ENCODE data around the gene JMJD4. TPM values are rescaled to one million over a fixed set of nuclear protein-coding genes. Genes with fewer than 3 reads are reported as not detected.

Gene JMJD4
- total RNA-seq, 1 experiment from 2014 or later, result 27.1 TPM

DNA sequence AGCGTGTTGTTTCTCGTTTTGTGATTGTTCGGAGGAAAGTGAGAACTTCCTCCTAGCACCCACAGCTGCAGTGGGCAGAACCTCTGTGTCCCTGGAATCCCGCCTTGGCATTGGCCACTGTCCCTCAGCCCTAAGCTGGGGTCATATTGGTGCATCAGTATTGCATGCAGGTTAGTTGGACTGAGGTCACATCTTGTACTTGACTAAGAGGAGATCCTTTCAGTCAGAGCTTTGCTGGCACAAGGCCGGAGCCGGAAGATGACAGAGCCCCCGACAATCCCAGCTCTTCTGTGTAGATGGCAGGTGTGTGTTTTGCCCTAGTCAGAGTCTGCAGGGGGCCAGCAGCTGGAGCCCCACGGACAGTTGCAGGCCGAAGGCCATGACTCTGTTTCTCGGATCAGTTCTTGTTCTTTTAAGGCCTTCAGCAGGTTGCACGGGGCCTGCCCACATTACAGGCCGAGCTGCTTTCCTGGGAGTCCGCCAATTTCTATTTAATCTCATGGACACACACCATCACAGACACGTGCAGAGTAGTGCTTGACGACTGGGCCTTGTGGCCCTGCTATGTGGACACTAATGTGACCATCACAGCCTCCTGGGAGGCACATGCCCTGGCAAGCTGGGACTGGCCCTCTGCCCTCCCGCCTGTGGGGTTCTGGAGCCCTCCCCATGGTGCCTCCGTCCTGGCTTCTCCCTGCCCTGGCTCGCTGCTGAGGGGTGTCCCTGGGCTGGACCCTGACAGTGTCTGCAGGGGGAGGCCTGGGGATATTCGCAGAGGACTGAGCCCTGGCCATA lies 15.0 kb upstream of the JMJD4 start:
- CTCF ChIA-PET, result no interaction called here
- H3K4me3 ChIP-seq (ENCODE audit: low read depth, low read length), result no peak overlapping the region
- DNase-seq, result no peak
- Mint-ChIP-seq H3K27ac (ENCODE audit: unreplicated experiment) (no peak overlapping the region), H3K9me3 (ENCODE audit: unreplicated experiment) (no peaks in the 10 kb centered on the region), H3K27me3 (ENCODE audit: insufficient read depth, unreplicated experiment) (no peaks in the 10 kb centered on the region), H3K4me3 (ENCODE audit: unreplicated experiment) (no peak overlapping the region), H3K4me1 (ENCODE audit: low read depth, unreplicated experiment) (no peaks in the 10 kb centered on the region), H3K36me3 (ENCODE audit: insufficient read depth, unreplicated experiment) (peaks cover 14% of the 10 kb centered on the region)
- intact Hi-C loops (cut with micrococcal nuclease; ENCODE audit: unreplicated experiment), result no loop called here
- no TSS peak for BruUV-seq (replicated peaks)
- no peaks in the 10 kb centered on the region for H3K4me1 ChIP-seq
- TF ChIP-seq, protein P1, sequence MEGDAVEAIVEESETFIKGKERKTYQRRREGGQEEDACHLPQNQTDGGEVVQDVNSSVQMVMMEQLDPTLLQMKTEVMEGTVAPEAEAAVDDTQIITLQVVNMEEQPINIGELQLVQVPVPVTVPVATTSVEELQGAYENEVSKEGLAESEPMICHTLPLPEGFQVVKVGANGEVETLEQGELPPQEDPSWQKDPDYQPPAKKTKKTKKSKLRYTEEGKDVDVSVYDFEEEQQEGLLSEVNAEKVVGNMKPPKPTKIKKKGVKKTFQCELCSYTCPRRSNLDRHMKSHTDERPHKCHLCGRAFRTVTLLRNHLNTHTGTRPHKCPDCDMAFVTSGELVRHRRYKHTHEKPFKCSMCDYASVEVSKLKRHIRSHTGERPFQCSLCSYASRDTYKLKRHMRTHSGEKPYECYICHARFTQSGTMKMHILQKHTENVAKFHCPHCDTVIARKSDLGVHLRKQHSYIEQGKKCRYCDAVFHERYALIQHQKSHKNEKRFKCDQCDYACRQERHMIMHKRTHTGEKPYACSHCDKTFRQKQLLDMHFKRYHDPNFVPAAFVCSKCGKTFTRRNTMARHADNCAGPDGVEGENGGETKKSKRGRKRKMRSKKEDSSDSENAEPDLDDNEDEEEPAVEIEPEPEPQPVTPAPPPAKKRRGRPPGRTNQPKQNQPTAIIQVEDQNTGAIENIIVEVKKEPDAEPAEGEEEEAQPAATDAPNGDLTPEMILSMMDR (IDR thresholded peaks at IDR 0.05; ENCODE audit: insufficient read depth in 1 of 2, low read depth in 1 of 2, low read length in 1 of 2, severe bottlenecking in 1 of 2, unreplicated experiment in 1 of 2), result no peak
- H3K36me3 ChIP-seq (ENCODE audit: control insufficient read depth, insufficient read depth, low read length), result peaks cover 3% of the 10 kb centered on the region
- no peaks in the 10 kb centered on the region for H3K27me3 ChIP-seq (replicated peaks; ENCODE audit: control insufficient read depth, insufficient read depth, low read length)
- POLR2A ChIA-PET, result no interaction called here
- H3K9me3 ChIP-seq, result no peaks in the 10 kb centered on the region

DNA sequence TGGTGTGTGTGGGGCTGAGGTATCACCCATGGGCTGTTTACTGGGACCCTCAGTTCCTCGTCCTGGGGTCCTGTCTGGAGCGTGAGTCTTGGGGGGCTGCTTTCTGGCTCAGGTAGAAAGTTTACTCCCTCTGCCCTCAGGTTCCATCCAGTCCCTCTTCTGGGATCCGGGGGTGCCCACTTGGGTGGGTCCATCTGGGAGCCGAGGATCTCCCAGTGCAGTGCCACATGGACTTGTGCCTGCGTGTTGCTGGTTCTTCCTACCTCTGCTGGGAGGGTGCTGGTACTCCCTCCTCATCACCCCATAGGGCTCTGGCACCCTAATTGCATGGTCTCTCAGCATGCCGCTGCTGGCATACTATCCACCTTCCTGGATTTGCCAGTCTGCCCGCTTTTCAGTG lies 14.1 kb upstream of the JMJD4 start:
- no peaks in the 10 kb centered on the region for H3K9me3 ChIP-seq
- intact Hi-C loops (cut with micrococcal nuclease; ENCODE audit: unreplicated experiment), result no loop called here
- Mint-ChIP-seq H3K27ac (ENCODE audit: unreplicated experiment) (no peak overlapping the region), H3K4me1 (ENCODE audit: low read depth, unreplicated experiment) (no peaks in the 10 kb centered on the region), H3K36me3 (ENCODE audit: insufficient read depth, unreplicated experiment) (peaks cover 8% of the 10 kb centered on the region), H3K9me3 (ENCODE audit: unreplicated experiment) (no peaks in the 10 kb centered on the region), H3K4me3 (ENCODE audit: unreplicated experiment) (no peak overlapping the region), H3K27me3 (ENCODE audit: insufficient read depth, unreplicated experiment) (no peaks in the 10 kb centered on the region)
- TF ChIP-seq, protein P1 (IDR thresholded peaks at IDR 0.05; ENCODE audit: insufficient read depth in 1 of 2, low read depth in 1 of 2, low read length in 1 of 2, severe bottlenecking in 1 of 2, unreplicated experiment in 1 of 2), result no peak
- BruUV-seq (replicated peaks), result no TSS peak
- H3K36me3 ChIP-seq (ENCODE audit: control insufficient read depth, insufficient read depth, low read length), result peaks cover 3% of the 10 kb centered on the region
- no peaks in the 10 kb centered on the region for H3K27me3 ChIP-seq (replicated peaks; ENCODE audit: control insufficient read depth, insufficient read depth, low read length)
- H3K4me3 ChIP-seq (ENCODE audit: low read depth, low read length), result no peak overlapping the region
- no peaks in the 10 kb centered on the region for H3K4me1 ChIP-seq
- no peak for DNase-seq
- CTCF ChIA-PET, result no interaction called here
- POLR2A ChIA-PET, result no interaction called here

DNA sequence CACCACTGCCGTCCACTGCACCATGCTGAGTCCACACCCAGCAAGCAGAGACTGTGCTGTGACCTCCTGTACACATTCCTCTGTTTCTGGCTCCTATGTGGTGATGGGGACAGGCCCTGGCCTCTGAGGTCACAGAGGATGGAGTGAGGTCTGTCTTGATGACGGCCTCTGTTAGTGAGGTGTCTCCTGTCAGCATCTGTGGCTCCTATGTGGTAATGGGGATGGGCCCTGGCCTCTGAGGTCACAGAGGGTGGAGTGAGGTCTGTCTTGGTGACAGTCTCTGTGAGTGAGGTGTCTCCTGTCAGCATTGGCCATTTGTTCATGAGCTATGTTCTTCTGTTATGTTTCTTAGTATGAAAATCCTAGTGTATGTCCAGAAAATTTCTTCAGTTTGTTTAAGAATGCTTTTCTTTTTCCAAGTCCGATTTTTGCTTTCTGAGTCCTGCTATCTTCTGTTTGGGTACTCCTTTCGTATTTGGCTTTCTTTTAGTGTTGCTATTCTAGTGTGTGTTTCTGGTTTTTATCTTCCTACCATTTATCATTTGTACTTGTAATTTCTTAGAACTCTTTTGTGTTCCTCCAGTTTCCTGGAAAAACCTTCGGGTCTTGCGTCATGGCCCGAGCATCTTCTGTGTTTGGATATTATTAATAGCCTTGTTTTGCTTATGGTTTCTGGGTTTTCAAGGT lies 13.5 kb upstream of the JMJD4 start:
- H3K27me3 Mint-ChIP-seq (ENCODE audit: insufficient read depth, unreplicated experiment), result no peaks in the 10 kb centered on the region
- BruUV-seq (replicated peaks), result no TSS peak

More for the DNA sequence above, 13.5 kb upstream of the JMJD4 start:
- H3K36me3 Mint-ChIP-seq (ENCODE audit: insufficient read depth, unreplicated experiment), result peaks cover 8% of the 10 kb centered on the region
- ChIA-PET POLR2A (no interaction called here), CTCF (no interaction called here)
- no peak overlapping the region for H3K4me3 Mint-ChIP-seq (ENCODE audit: unreplicated experiment)
- no peaks in the 10 kb centered on the region for H3K27me3 ChIP-seq (replicated peaks; ENCODE audit: control insufficient read depth, insufficient read depth, low read length)
- peaks cover 3% of the 10 kb centered on the region for H3K36me3 ChIP-seq (ENCODE audit: control insufficient read depth, insufficient read depth, low read length)
- no peak overlapping the region for H3K27ac Mint-ChIP-seq (ENCODE audit: unreplicated experiment)
- no peak for DNase-seq
- no peaks in the 10 kb centered on the region for H3K9me3 Mint-ChIP-seq (ENCODE audit: unreplicated experiment)
- H3K4me1 Mint-ChIP-seq (ENCODE audit: low read depth, unreplicated experiment), result no peaks in the 10 kb centered on the region
- H3K4me3 ChIP-seq (ENCODE audit: low read depth, low read length), result no peak overlapping the region
- TF ChIP-seq, protein P1 (IDR thresholded peaks at IDR 0.05; ENCODE audit: insufficient read depth in 1 of 2, low read depth in 1 of 2, low read length in 1 of 2, severe bottlenecking in 1 of 2, unreplicated experiment in 1 of 2), result no peak
- intact Hi-C loops (cut with micrococcal nuclease; ENCODE audit: unreplicated experiment), result no loop called here
- no peaks in the 10 kb centered on the region for H3K9me3 ChIP-seq
- H3K4me1 ChIP-seq, result no peaks in the 10 kb centered on the region

Measured in Caco-2 (cell line).